Epithelial cell of esophagus (primary cell): ENCODE measurements around the gene RET.

Experiments
- DNase-seq: peaks from one replicate; pipeline ENCODE4 v3.0.0; 2010; ENCODE audit warnings: low read depth
- H3K4me3 ChIP-seq: 2 replicates; pipeline ENCODE4 v1.5.1; 2011; ENCODE audit warnings: mild to moderate bottlenecking, low read length, control low read depth
- CTCF ChIP-seq: IDR thresholded peaks from 2 replicates; pipeline ENCODE4 v1.5.1; 2011; ENCODE audit warnings: low read depth, mild to moderate bottlenecking, low read length, control low read depth, inconsistent platforms; ENCODE audit not compliant: insufficient read depth; ENCODE audit errors: missing control alignments

Gene RET

GRCh38 chr10:43036481-43037428 lies 40.1 kb upstream of the RET start:
- no peak for TF ChIP-seq CTCF
- no peak for DNase-seq
- no peak overlapping the region for H3K4me3 ChIP-seq

- no peak overlapping the region for H3K4me3 ChIP-seq
- TF ChIP-seq CTCF = no peak
- no peak for DNase-seq
Measured at GRCh38 chr10:43037440-43037839, 39.4 kb upstream of the RET start.

- no peak overlapping the region for H3K4me3 ChIP-seq
- no peak for DNase-seq
- TF ChIP-seq CTCF = no peak
Measured at GRCh38 chr10:43037942-43038782, 38.7 kb upstream of the RET start.

GRCh38 chr10:43038783-43039623 lies 37.9 kb upstream of the RET start:
- no peak overlapping the region for H3K4me3 ChIP-seq
- no peak for DNase-seq
- TF ChIP-seq CTCF = no peak

- H3K4me3 ChIP-seq = no peak overlapping the region
- no peak for DNase-seq
- TF ChIP-seq CTCF = no peak
Measured at GRCh38 chr10:43039624-43040481, 37.0 kb upstream of the RET start.
